Thymus (tissue), 11 donors: ENCODE measurements around the gene MPRIP. TPM values are rescaled to one million over a fixed set of nuclear protein-coding genes. Genes with fewer than 3 reads are reported as not detected.

Source experiments
- DNase-seq, 9 donors: peaks; one replicate each; pipeline ENCODE4 v3.0.0-alpha.2; 2013; ENCODE audit warnings: low spot score in 9 of 9, low read depth in 6 of 9, missing footprints in 1 of 9
- H3K27ac ChIP-seq, 2 donors: one replicate each; pipeline ENCODE4 v1.5.1; 2013; ENCODE audit warnings: control low read depth in 1 of 2, low read depth in 1 of 2, low read length in 1 of 2, mild to moderate bottlenecking in 1 of 2, moderate library complexity in 1 of 2
- H3K27me3 ChIP-seq, 2 donors: one replicate each; pipeline ENCODE4 v1.5.1; 2013; ENCODE audit warnings: low read length in 1 of 2; ENCODE audit not compliant: control insufficient read depth in 2 of 2, insufficient read depth in 1 of 2
- H3K36me3 ChIP-seq, 2 donors: one replicate each; pipeline ENCODE4 v1.5.1; 2013; ENCODE audit warnings: low read length in 1 of 2, mild to moderate bottlenecking in 1 of 2, moderate library complexity in 1 of 2; ENCODE audit not compliant: control insufficient read depth in 2 of 2, insufficient read depth in 2 of 2
- H3K4me1 ChIP-seq, 2 donors: one replicate each; pipeline ENCODE4 v1.5.1; 2013; ENCODE audit warnings: low read length in 2 of 2; ENCODE audit not compliant: control insufficient read depth in 2 of 2, insufficient read depth in 2 of 2
- H3K4me3 ChIP-seq, 2 donors: one replicate each; pipeline ENCODE4 v1.5.1; 2013; ENCODE audit warnings: low read length in 2 of 2, control low read depth in 1 of 2, mild to moderate bottlenecking in 1 of 2
- H3K9me3 ChIP-seq, 2 donors: one replicate each; pipeline ENCODE4 v1.5.1; 2013; ENCODE audit warnings: low read length in 1 of 2, mild to moderate bottlenecking in 1 of 2; ENCODE audit not compliant: control insufficient read depth in 2 of 2, insufficient read depth in 1 of 2
- WGBS: extraction: QIAGEN DNeasy Blood & Tissue Kit; methylation state at CpG from one replicate; pipeline ENCODE4 v1.1.7; 2013; 5-methylcytosine and 5-hydroxymethylcytosine counted together
- polyA plus RNA-seq: library from polyadenylated mRNA; stranded (reverse); fragments of 200-250 nt; gene quantifications from one replicate; pipeline ENCODE4 v1.2.3, GENCODE V29; 2013
- total RNA-seq: library from RNA; stranded (reverse); fragments of 120-200 nt; gene quantifications from one replicate; pipeline ENCODE4 v1.2.4, GENCODE V29; 2013
- donor health status: healthy.

MPRIP gene
- total and polyA plus RNA-seq, 2 donors: 99.8 to 137 TPM

GRCh38 chr17:17042851-17043460 is 699 bp downstream of the MPRIP start:
- H3K36me3 ChIP-seq: peaks cover 0 to 2% of the 10 kb centered on the region in 2 donors
- H3K4me3 ChIP-seq: peak overlapping the region; percentile 58 to 72
- WGBS: under 1% methylated on average over 37 of the region's 37 CpGs
- peak in 1 of 9 donors; percentile 40 for DNase-seq
- H3K4me1 ChIP-seq: peaks cover 29 to 40% of the 10 kb centered on the region in 2 donors
- no peaks in the 10 kb centered on the region for H3K9me3 ChIP-seq
- no peaks in the 10 kb centered on the region for H3K27me3 ChIP-seq
- peak overlapping the region in 1 of 2 donors; percentile 54 for H3K27ac ChIP-seq

- peak overlapping the region; percentile 46 to 54 for H3K27ac ChIP-seq
- H3K27me3 ChIP-seq: no peaks in the 10 kb centered on the region
- peaks cover 0 to 2% of the 10 kb centered on the region in 2 donors for H3K36me3 ChIP-seq
- H3K4me1 ChIP-seq: peaks cover 32 to 45% of the 10 kb centered on the region in 2 donors
- no peaks in the 10 kb centered on the region for H3K9me3 ChIP-seq
- whole genome bisulfite sequencing: 19% methylated on average over 19 of the region's 19 CpGs
- DNase-seq: peak in 1 of 9 donors; percentile 19
- H3K4me3 ChIP-seq: peak overlapping the region; percentile 58 to 72
Observed at GRCh38 chr17:17043461-17044271, 1.4 kb downstream of the MPRIP start.

GRCh38 chr17:17044846-17045561 is 2.7 kb downstream of the MPRIP start:
- 4% methylated on average over 6 of the region's 6 CpGs for WGBS
- peak in 2 of 9 donors; percentile 28 to 45 for DNase-seq
- peaks cover 0 to 2% of the 10 kb centered on the region in 2 donors for H3K36me3 ChIP-seq

GRCh38 chr17:17048106-17048505 is 5.8 kb downstream of the MPRIP start:
- no peak for DNase-seq
- peaks cover 0 to 2% of the 10 kb centered on the region in 2 donors for H3K36me3 ChIP-seq
- no peaks in the 10 kb centered on the region for H3K27me3 ChIP-seq
- no peaks in the 10 kb centered on the region for H3K9me3 ChIP-seq
- no peak overlapping the region for H3K4me3 ChIP-seq
- H3K4me1 ChIP-seq: peaks cover 41 to 56% of the 10 kb centered on the region in 2 donors
- no peak overlapping the region for H3K27ac ChIP-seq
- WGBS: 84% methylated on average over 6 of the region's 6 CpGs

More at GRCh38 chr17:17044846-17045561, 2.7 kb downstream of the MPRIP start:
- no peaks in the 10 kb centered on the region for H3K27me3 ChIP-seq
- H3K4me3 ChIP-seq: peak overlapping the region; percentile 58 to 72
- H3K4me1 ChIP-seq: peaks cover 32 to 45% of the 10 kb centered on the region in 2 donors
- peak overlapping the region; percentile 6 to 46 for H3K27ac ChIP-seq
- no peaks in the 10 kb centered on the region for H3K9me3 ChIP-seq

GRCh38 chr17:17050346-17051345 is 8.4 kb downstream of the MPRIP start:
- 94% methylated on average over 15 of the region's 15 CpGs for WGBS
- Histone ChIP-seq H3K9me3 (no peaks in the 10 kb centered on the region), H3K4me3 (no peak overlapping the region), H3K27me3 (no peaks in the 10 kb centered on the region), H3K36me3 (peaks cover 0 to 7% of the 10 kb centered on the region in 2 donors), H3K4me1 (peaks cover 20 to 39% of the 10 kb centered on the region in 2 donors), H3K27ac (no peak overlapping the region)
- DNase-seq: no peak

- Histone ChIP-seq H3K36me3 (peaks cover 0 to 9% of the 10 kb centered on the region in 2 donors), H3K4me3 (no peak overlapping the region), H3K27me3 (no peaks in the 10 kb centered on the region), H3K27ac (no peak overlapping the region), H3K9me3 (no peaks in the 10 kb centered on the region), H3K4me1 (peaks cover 20 to 39% of the 10 kb centered on the region in 2 donors)
- 80% methylated on average over 6 of the region's 6 CpGs for WGBS
- DNase-seq: no peak
Observed at GRCh38 chr17:17051380-17051779, 9.1 kb downstream of the MPRIP start.

- no peaks in the 10 kb centered on the region for H3K9me3 ChIP-seq
- H3K27me3 ChIP-seq: no peaks in the 10 kb centered on the region
- H3K27ac ChIP-seq: no peak overlapping the region
- peaks cover 2 to 10% of the 10 kb centered on the region in 2 donors for H3K36me3 ChIP-seq
- no peak overlapping the region for H3K4me3 ChIP-seq
- peaks cover 20 to 39% of the 10 kb centered on the region in 2 donors for H3K4me1 ChIP-seq
- WGBS: 70% methylated on average over 10 of the region's 10 CpGs
- no peak for DNase-seq
Observed at GRCh38 chr17:17051791-17052461, 9.7 kb downstream of the MPRIP start.
